Measurements from ENCODE around the gene MST1. TPM values are rescaled to one million over a fixed set of nuclear protein-coding genes. Genes with fewer than 3 reads are reported as not detected.

Gene MST1
- total RNA-seq, 2 experiments from 2014 or later, result 3.8 to 4.7 TPM

GRCh38 chr3:49717211-49717958 is 28.1 kb upstream of the MST1 start:
- CTCF ChIA-PET, result no interaction called here

DNA sequence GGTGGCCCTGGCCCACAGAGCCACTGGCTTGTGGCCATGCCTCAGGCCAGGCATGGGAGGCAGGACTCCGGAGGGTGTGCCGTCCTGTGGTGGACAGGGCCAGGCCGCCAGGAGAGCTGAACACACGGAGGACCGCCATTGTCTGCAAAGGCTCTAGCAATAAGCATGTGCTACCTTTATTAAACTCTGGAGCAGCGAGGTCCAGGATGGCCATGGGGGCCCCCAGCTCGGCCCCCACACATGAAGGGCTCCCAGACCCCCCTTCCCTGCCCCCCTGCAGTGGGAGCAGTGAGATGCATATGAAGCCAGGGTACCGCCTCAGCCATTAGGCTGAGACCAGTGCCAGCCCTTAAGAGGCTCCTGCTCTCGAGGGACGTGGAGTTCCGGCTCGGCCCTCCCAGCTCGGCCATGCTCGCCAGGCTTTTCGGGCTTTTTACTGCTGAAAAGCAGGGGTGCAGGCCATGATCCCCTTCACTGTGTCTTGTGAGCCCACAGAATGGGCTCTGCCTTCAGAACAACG is 27.5 kb upstream of the MST1 start:
- H3K36me3 Mint-ChIP-seq (ENCODE audit: low read depth), result peaks cover 22% of the 10 kb centered on the region
- DNase-seq (no peak), ATAC-seq (no peak)
- H3K4me1 Mint-ChIP-seq (ENCODE audit: low read depth), result peaks cover 41% of the 10 kb centered on the region
- H3K27me3 Mint-ChIP-seq (ENCODE audit: low read depth), result no peaks in the 10 kb centered on the region
- H3K4me3 Mint-ChIP-seq, result no peak overlapping the region
- CTCF ChIA-PET, result no interaction called here
- H3K9me3 Mint-ChIP-seq (ENCODE audit: insufficient read depth), result no peaks in the 10 kb centered on the region
- no peak overlapping the region for H3K27ac Mint-ChIP-seq
- POLR2A ChIA-PET, result interaction anchor here (1.1 kb wide), 1 partner anchor 39 kb away, joined by 3 read pairs; no protein-coding TSS in a partner anchor

More at GRCh38 chr3:49717211-49717958, 28.1 kb upstream of the MST1 start:
- Mint-ChIP-seq H3K27ac (no peak overlapping the region), H3K4me1 (ENCODE audit: low read depth) (peaks cover 38% of the 10 kb centered on the region), H3K9me3 (ENCODE audit: insufficient read depth) (no peaks in the 10 kb centered on the region), H3K4me3 (no peak overlapping the region), H3K36me3 (ENCODE audit: low read depth) (peaks cover 28% of the 10 kb centered on the region), H3K27me3 (ENCODE audit: low read depth) (no peaks in the 10 kb centered on the region)
- ATAC-seq (no peak), DNase-seq (no peak)
- POLR2A ChIA-PET, result interaction anchor here (1.1 kb wide), 1 partner anchor 39 kb away, joined by 3 read pairs; no protein-coding TSS in a partner anchor

DNA sequence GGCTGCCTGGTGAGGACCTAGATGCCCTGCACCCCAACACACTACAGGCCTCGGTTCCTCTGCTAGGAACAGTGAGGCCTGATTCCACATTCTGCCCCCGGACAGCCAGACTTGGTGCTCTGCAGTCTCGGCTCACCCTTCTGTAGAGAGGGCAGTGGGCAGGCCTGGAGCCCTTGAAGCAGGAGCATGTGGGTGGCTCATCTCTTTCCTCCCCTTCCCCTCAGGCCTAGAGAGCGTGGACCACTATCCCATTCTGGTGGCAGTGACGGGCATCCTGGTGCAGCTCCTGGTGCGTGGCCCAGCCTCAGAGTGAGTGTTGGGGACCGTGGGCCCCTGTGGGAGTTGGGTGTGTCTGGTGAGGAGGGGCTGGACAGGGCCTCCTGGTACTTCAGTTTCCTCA is 26.9 kb upstream of the MST1 start:
- POLR2A ChIA-PET, result no interaction called here
- no peak overlapping the region for H3K4me3 Mint-ChIP-seq

GRCh38 chr3:49715611-49716121 is 26.4 kb upstream of the MST1 start:
- DNase-seq, result no peak
- no peak for ATAC-seq
- ChIA-PET CTCF (no interaction called here), POLR2A (no interaction called here)
- peaks cover 52% of the 10 kb centered on the region for H3K4me1 Mint-ChIP-seq (ENCODE audit: low read depth)
- H3K36me3 Mint-ChIP-seq (ENCODE audit: low read depth), result peaks cover 14% of the 10 kb centered on the region
- H3K27me3 Mint-ChIP-seq (ENCODE audit: low read depth), result no peaks in the 10 kb centered on the region
- H3K4me3 Mint-ChIP-seq, result no peak overlapping the region
- H3K27ac Mint-ChIP-seq, result no peak overlapping the region
- no peaks in the 10 kb centered on the region for H3K9me3 Mint-ChIP-seq (ENCODE audit: insufficient read depth)

More for the DNA sequence above, 26.9 kb upstream of the MST1 start:
- H3K27me3 Mint-ChIP-seq (ENCODE audit: low read depth), result no peaks in the 10 kb centered on the region
- no peak overlapping the region for H3K27ac Mint-ChIP-seq
- peaks cover 47% of the 10 kb centered on the region for H3K4me1 Mint-ChIP-seq (ENCODE audit: low read depth)
- CTCF ChIA-PET, result no interaction called here
- DNase-seq (no peak), ATAC-seq (no peak)
- peaks cover 19% of the 10 kb centered on the region for H3K36me3 Mint-ChIP-seq (ENCODE audit: low read depth)
- H3K9me3 Mint-ChIP-seq (ENCODE audit: insufficient read depth), result no peaks in the 10 kb centered on the region

- ChIA-PET POLR2A (interaction anchor here (0.6 kb wide), 1 partner anchor 14 kb away, joined by 3 read pairs; no protein-coding TSS in a partner anchor), CTCF (interaction anchor here (0.7 kb wide), 1 partner anchor 175 kb away, joined by 3 read pairs; no protein-coding TSS in a partner anchor)
- H3K36me3 Mint-ChIP-seq (ENCODE audit: low read depth), result peaks cover 9% of the 10 kb centered on the region
- no peaks in the 10 kb centered on the region for H3K9me3 Mint-ChIP-seq (ENCODE audit: insufficient read depth)
- H3K27ac Mint-ChIP-seq, result no peak overlapping the region
- ATAC-seq, result no peak
- peaks cover 47% of the 10 kb centered on the region for H3K4me1 Mint-ChIP-seq (ENCODE audit: low read depth)
- no peaks in the 10 kb centered on the region for H3K27me3 Mint-ChIP-seq (ENCODE audit: low read depth)
- DNase-seq, result no peak
- H3K4me3 Mint-ChIP-seq, result no peak overlapping the region
Observed at GRCh38 chr3:49714728-49715550, 25.7 kb upstream of the MST1 start.

DNA sequence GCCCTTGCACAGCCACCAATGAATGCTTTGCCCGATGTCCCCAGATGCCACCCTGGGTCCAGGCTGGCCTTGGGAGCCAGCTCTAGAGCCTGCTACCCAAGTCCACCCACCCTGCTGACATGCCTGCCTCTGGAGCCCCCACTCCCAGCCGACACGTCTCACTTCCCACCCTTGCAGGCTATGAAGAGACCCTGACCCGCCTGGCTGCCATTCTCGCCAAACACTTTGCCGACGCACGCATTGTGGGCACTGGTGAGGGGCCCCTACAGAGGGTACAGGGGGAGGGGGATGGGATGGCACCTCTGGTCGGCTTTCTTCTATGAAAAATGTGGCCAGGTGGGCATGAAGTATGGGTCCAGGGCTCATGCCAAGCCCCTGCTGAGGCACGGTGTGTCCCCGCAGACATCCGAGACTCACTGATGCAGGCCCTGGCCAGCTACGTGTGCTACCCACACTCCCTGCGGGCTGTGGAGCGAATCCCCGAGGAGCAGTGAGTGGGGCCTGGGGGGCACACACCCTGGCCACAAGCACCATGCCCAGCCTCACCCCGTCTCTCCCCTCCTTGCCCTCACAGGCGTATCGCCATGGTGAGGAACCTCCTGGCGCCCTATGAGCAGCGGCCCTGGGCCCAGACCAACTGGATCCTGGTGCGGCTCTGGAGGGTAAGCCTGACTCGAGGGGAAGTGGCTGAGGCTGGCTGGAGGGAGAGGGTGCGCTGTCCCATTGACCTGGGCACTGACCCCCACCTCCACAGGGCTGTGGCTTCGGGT is 24.2 kb upstream of the MST1 start:
- Mint-ChIP-seq H3K27me3 (ENCODE audit: low read depth) (no peaks in the 10 kb centered on the region), H3K36me3 (ENCODE audit: low read depth) (peaks cover 4% of the 10 kb centered on the region), H3K4me3 (no peak overlapping the region), H3K27ac (no peak overlapping the region), H3K9me3 (ENCODE audit: insufficient read depth) (no peaks in the 10 kb centered on the region), H3K4me1 (ENCODE audit: low read depth) (peaks cover 35% of the 10 kb centered on the region)
- no peak for ATAC-seq
- DNase-seq, result no peak
- ChIA-PET CTCF (interaction anchor here (1.4 to 3.1 kb wide), 3 partner anchors 11 to 174 kb away, joined by 3 to 19 read pairs (median 4); no protein-coding TSS in a partner anchor), POLR2A (interaction anchor here (1.5 to 1.6 kb wide), 2 partner anchors 8 to 10 kb away, joined by 4 to 13 read pairs; partner anchors contain the start of gene GMPPB)

- peak overlapping the region; percentile 72 for H3K27ac Mint-ChIP-seq
- peaks cover 31% of the 10 kb centered on the region for H3K4me1 Mint-ChIP-seq (ENCODE audit: low read depth)
- no peak overlapping the region for H3K4me3 Mint-ChIP-seq
- no peaks in the 10 kb centered on the region for H3K9me3 Mint-ChIP-seq (ENCODE audit: insufficient read depth)
- ChIA-PET CTCF (interaction anchor here (1.4 to 3.1 kb wide), 3 partner anchors 11 to 173 kb away, joined by 3 to 19 read pairs (median 4); no protein-coding TSS in a partner anchor), POLR2A (interaction anchor here (1.1 to 1.6 kb wide), 3 partner anchors 8 to 73 kb away, joined by 3 to 13 read pairs (median 4); partner anchors contain the start of genes GMPPB and IP6K1)
- no peaks in the 10 kb centered on the region for H3K27me3 Mint-ChIP-seq (ENCODE audit: low read depth)
- H3K36me3 Mint-ChIP-seq (ENCODE audit: low read depth), result peaks cover 3% of the 10 kb centered on the region
- DNase-seq, result peak; percentile 60
- peak; percentile 39 for ATAC-seq
Observed at GRCh38 chr3:49712631-49713317, 23.5 kb upstream of the MST1 start.

- Mint-ChIP-seq H3K4me1 (ENCODE audit: low read depth) (peaks cover 31% of the 10 kb centered on the region), H3K36me3 (ENCODE audit: low read depth) (peaks cover 3% of the 10 kb centered on the region), H3K9me3 (ENCODE audit: insufficient read depth) (no peaks in the 10 kb centered on the region), H3K27me3 (ENCODE audit: low read depth) (no peaks in the 10 kb centered on the region), H3K27ac (peak overlapping the region; percentile 27), H3K4me3 (no peak overlapping the region)
- CTCF ChIA-PET, result interaction anchor here (1.4 to 3.1 kb wide), 3 partner anchors 10 to 173 kb away, joined by 3 to 19 read pairs (median 4); no protein-coding TSS in a partner anchor
- POLR2A ChIA-PET, result interaction anchor here (0.8 to 1.6 kb wide), 4 partner anchors 9 to 74 kb away, joined by 3 to 13 read pairs (median 4); partner anchors contain the start of genes GMPPB and IP6K1
- ATAC-seq (no peak), DNase-seq (no peak)
Observed at GRCh38 chr3:49712166-49712565, 22.9 kb upstream of the MST1 start.

DNA sequence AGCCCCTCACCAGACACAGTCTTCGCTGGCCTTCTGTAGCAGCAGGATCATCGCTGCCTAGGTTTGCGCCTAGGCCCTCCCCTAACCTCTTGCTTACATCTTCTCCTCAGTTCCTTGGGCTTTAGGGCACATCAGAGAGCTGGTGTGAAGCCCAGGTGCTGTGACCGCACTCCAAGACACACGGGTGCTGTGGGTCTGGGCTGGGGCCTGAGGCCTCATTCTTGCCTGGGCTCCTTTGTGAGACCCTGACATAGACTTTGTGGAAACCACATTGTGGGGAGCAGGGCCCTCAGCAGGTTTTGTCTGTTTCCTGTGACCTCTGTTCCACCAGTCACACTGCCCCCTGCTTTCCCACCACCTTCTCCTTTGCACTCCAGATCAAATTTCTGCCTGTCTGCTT is 22.2 kb upstream of the MST1 start:
- ChIA-PET CTCF (interaction anchor here (1.3 to 3.1 kb wide), 2 partner anchors 9 to 128 kb away, joined by 4 to 19 read pairs; no protein-coding TSS in a partner anchor), POLR2A (interaction anchor here (0.8 kb wide), 1 partner anchor 11 kb away, joined by 4 read pairs; no protein-coding TSS in a partner anchor)
- no peaks in the 10 kb centered on the region for H3K27me3 Mint-ChIP-seq (ENCODE audit: low read depth)
- ATAC-seq, result peak; percentile 36
- no peak overlapping the region for H3K4me3 Mint-ChIP-seq
- no peaks in the 10 kb centered on the region for H3K9me3 Mint-ChIP-seq (ENCODE audit: insufficient read depth)
- peaks cover 3% of the 10 kb centered on the region for H3K36me3 Mint-ChIP-seq (ENCODE audit: low read depth)
- H3K27ac Mint-ChIP-seq, result peak overlapping the region; percentile 74
- DNase-seq, result peak; percentile 38
- H3K4me1 Mint-ChIP-seq (ENCODE audit: low read depth), result peaks cover 31% of the 10 kb centered on the region

- Mint-ChIP-seq H3K9me3 (ENCODE audit: insufficient read depth) (no peaks in the 10 kb centered on the region), H3K36me3 (ENCODE audit: low read depth) (peaks cover 3% of the 10 kb centered on the region), H3K4me1 (ENCODE audit: low read depth) (peaks cover 31% of the 10 kb centered on the region), H3K27ac (no peak overlapping the region), H3K4me3 (no peak overlapping the region), H3K27me3 (ENCODE audit: low read depth) (no peaks in the 10 kb centered on the region)
- no peak for ATAC-seq
- ChIA-PET CTCF (no interaction called here), POLR2A (no interaction called here)
- no peak for DNase-seq
Observed at GRCh38 chr3:49709852-49710251, 20.6 kb upstream of the MST1 start.
